Activated T-cell treated with anti-CD3 and anti-CD28 coated beads, Interleukin-2, amount 50 U/mL, for 4 hours (primary cell): ENCODE results near the gene ANKRD40. TPM values are rescaled to one million over a fixed set of nuclear protein-coding genes. Genes with fewer than 3 reads are reported as not detected.

Experiments used
- ATAC-seq, 2 donors: fragments of 200-7000 bp; cut with Tn5 transposase; one replicate each; pipeline ENCODE4 v1.10.0; 2021
- DNase-seq: peaks from one replicate; pipeline ENCODE4 v3.0.0-alpha.2; 2020
- H3K27me3 Mint-ChIP-seq: one replicate; pipeline ENCODE4 v1.8.0; 2021; ENCODE audit warnings: low read depth, mixed read lengths
- H3K36me3 Mint-ChIP-seq: one replicate; pipeline ENCODE4 v1.8.0; 2022; ENCODE audit warnings: mixed read lengths; ENCODE audit not compliant: insufficient read depth
- H3K4me1 Mint-ChIP-seq: one replicate; pipeline ENCODE4 v1.8.0; 2021; ENCODE audit warnings: low read depth, mixed read lengths
- H3K4me3 Mint-ChIP-seq: one replicate; pipeline ENCODE4 v1.8.0; 2021; ENCODE audit warnings: mild to moderate bottlenecking, moderate library complexity, mixed read lengths
- H3K9me3 Mint-ChIP-seq: one replicate; pipeline ENCODE4 v1.8.0; 2021; ENCODE audit warnings: mixed read lengths
- total RNA-seq, 3 donors: library from RNA; stranded (reverse); gene quantifications; one replicate each; pipeline ENCODE4 v1.2.1, GENCODE V29; 2021

Gene ANKRD40
- total RNA-seq, 3 donors from 2014 or later: 54.4 to 61.1 (median 59.1) TPM

GRCh38 chr17:50697062-50697461 is 10.7 kb downstream of the ANKRD40 start:
- H3K4me1 Mint-ChIP-seq: peaks cover 15% of the 10 kb centered on the region
- ATAC-seq (no peak), DNase-seq (no peak)
- H3K36me3 Mint-ChIP-seq: peaks cover 35% of the 10 kb centered on the region
- H3K27me3 Mint-ChIP-seq: no peaks in the 10 kb centered on the region
- no peaks in the 10 kb centered on the region for H3K9me3 Mint-ChIP-seq
- H3K4me3 Mint-ChIP-seq: no peak overlapping the region

- Mint-ChIP-seq H3K27me3 (no peaks in the 10 kb centered on the region), H3K4me1 (peaks cover 13% of the 10 kb centered on the region), H3K36me3 (peaks cover 35% of the 10 kb centered on the region), H3K4me3 (no peak overlapping the region), H3K9me3 (no peaks in the 10 kb centered on the region)
- no peak for ATAC-seq
- no peak for DNase-seq
Observed at GRCh38 chr17:50696365-50696879, 11.3 kb downstream of the ANKRD40 start.

- no peak for DNase-seq
- no peak for ATAC-seq
- H3K4me3 Mint-ChIP-seq: no peak overlapping the region
- H3K4me1 Mint-ChIP-seq: peaks cover 5% of the 10 kb centered on the region
- H3K27me3 Mint-ChIP-seq: no peaks in the 10 kb centered on the region
- H3K9me3 Mint-ChIP-seq: no peaks in the 10 kb centered on the region
- peaks cover 23% of the 10 kb centered on the region for H3K36me3 Mint-ChIP-seq
Observed at GRCh38 chr17:50693036-50693682, 14.6 kb downstream of the ANKRD40 start.

- DNase-seq (no peak), ATAC-seq (no peak)
- Mint-ChIP-seq H3K27me3 (no peaks in the 10 kb centered on the region), H3K36me3 (peaks cover 23% of the 10 kb centered on the region), H3K4me1 (peaks cover under 1% of the 10 kb centered on the region), H3K4me3 (no peak overlapping the region), H3K9me3 (no peaks in the 10 kb centered on the region)
Observed at GRCh38 chr17:50692448-50693035, 15.2 kb downstream of the ANKRD40 start.

GRCh38 chr17:50691550-50692447 is 15.9 kb downstream of the ANKRD40 start:
- no peak for DNase-seq
- peaks cover 18% of the 10 kb centered on the region for H3K36me3 Mint-ChIP-seq
- H3K27me3 Mint-ChIP-seq: no peaks in the 10 kb centered on the region
- H3K9me3 Mint-ChIP-seq: no peaks in the 10 kb centered on the region
- H3K4me3 Mint-ChIP-seq: no peak overlapping the region
- no peak for ATAC-seq
- H3K4me1 Mint-ChIP-seq: no peaks in the 10 kb centered on the region

- no peak for ATAC-seq
- H3K4me3 Mint-ChIP-seq: no peak overlapping the region
- H3K27me3 Mint-ChIP-seq: no peaks in the 10 kb centered on the region
Observed at GRCh38 chr17:50690887-50691549, 16.7 kb downstream of the ANKRD40 start.

GRCh38 chr17:50689956-50690886 is 17.5 kb downstream of the ANKRD40 start:
- ATAC-seq (no peak), DNase-seq (no peak)
- H3K27me3 Mint-ChIP-seq: no peaks in the 10 kb centered on the region
- H3K9me3 Mint-ChIP-seq: no peaks in the 10 kb centered on the region
- H3K4me3 Mint-ChIP-seq: no peak overlapping the region
- H3K36me3 Mint-ChIP-seq: peaks cover 10% of the 10 kb centered on the region
- no peaks in the 10 kb centered on the region for H3K4me1 Mint-ChIP-seq

More at GRCh38 chr17:50690887-50691549, 16.7 kb downstream of the ANKRD40 start:
- Mint-ChIP-seq H3K4me1 (no peaks in the 10 kb centered on the region), H3K9me3 (no peaks in the 10 kb centered on the region), H3K36me3 (peaks cover 13% of the 10 kb centered on the region)
- no peak for DNase-seq

- Mint-ChIP-seq H3K4me3 (no peak overlapping the region), H3K27me3 (no peaks in the 10 kb centered on the region)
- DNase-seq: no peak
Observed at GRCh38 chr17:50689251-50689650, 18.5 kb downstream of the ANKRD40 start.

GRCh38 chr17:50688245-50688644 is 19.5 kb downstream of the ANKRD40 start:
- H3K9me3 Mint-ChIP-seq: no peaks in the 10 kb centered on the region
- H3K4me3 Mint-ChIP-seq: no peak overlapping the region
- no peaks in the 10 kb centered on the region for H3K4me1 Mint-ChIP-seq
- DNase-seq (no peak), ATAC-seq (no peak)
- H3K36me3 Mint-ChIP-seq: peaks cover 4% of the 10 kb centered on the region
- H3K27me3 Mint-ChIP-seq: no peaks in the 10 kb centered on the region

More at GRCh38 chr17:50689251-50689650, 18.5 kb downstream of the ANKRD40 start:
- H3K9me3 Mint-ChIP-seq: no peaks in the 10 kb centered on the region
- no peak for ATAC-seq
- no peaks in the 10 kb centered on the region for H3K4me1 Mint-ChIP-seq
- peaks cover 7% of the 10 kb centered on the region for H3K36me3 Mint-ChIP-seq

- ATAC-seq: no peak
- no peaks in the 10 kb centered on the region for H3K27me3 Mint-ChIP-seq
- no peak for DNase-seq
- no peaks in the 10 kb centered on the region for H3K36me3 Mint-ChIP-seq
- no peak overlapping the region for H3K4me3 Mint-ChIP-seq
- no peaks in the 10 kb centered on the region for H3K4me1 Mint-ChIP-seq
- no peaks in the 10 kb centered on the region for H3K9me3 Mint-ChIP-seq
Observed at GRCh38 chr17:50687200-50688066, 20.3 kb downstream of the ANKRD40 start.

GRCh38 chr17:50686494-50687199 is 21.1 kb downstream of the ANKRD40 start:
- H3K9me3 Mint-ChIP-seq: no peaks in the 10 kb centered on the region
- H3K36me3 Mint-ChIP-seq: no peaks in the 10 kb centered on the region
- H3K4me3 Mint-ChIP-seq: no peak overlapping the region
- no peaks in the 10 kb centered on the region for H3K4me1 Mint-ChIP-seq
- ATAC-seq (no peak), DNase-seq (no peak)
- peaks cover 5% of the 10 kb centered on the region for H3K27me3 Mint-ChIP-seq
